GM12878 (cell line): ENCODE measurements around the gene IPPK. TPM values are rescaled to one million over a fixed set of nuclear protein-coding genes. Genes with fewer than 3 reads are reported as not detected.

Experiments used
- ATAC-seq: fragments of 200-7000 bp; cut with Tn5 transposase; 3 replicates; pipeline ENCODE4 v1.9.1; 2020; ENCODE audit warnings: mild to moderate bottlenecking, moderate library complexity
- BruUV-seq: library from RNA; stranded (reverse); fragments of 400-500 nt; replicated peaks from 2 replicates; lab custom pipeline; 2021; lab: Mats Ljungman, UMichigan
- CTCF ChIA-PET: fragments of 300-600 bp; sonication (Branson Sonifier 250); formaldehyde crosslinking; extraction: SDS; loops from one replicate; lab custom pipeline; 2021; ENCODE audit warnings: inconsistent platforms; lab: Yijun Ruan, JAX
- POLR2A ChIA-PET: fragments of 350-600 bp; formaldehyde crosslinking; extraction: SDS; loops from one replicate; lab custom pipeline; 2021; ENCODE audit warnings: inconsistent platforms; lab: Charles Lee
- RAD21 ChIA-PET: fragments of 300-600 bp; sonication (Branson Sonifier 250); formaldehyde crosslinking; loops from one replicate; lab custom pipeline; 2023; ENCODE audit warnings: antibody characterized with exemption; ENCODE audit not compliant: unreplicated experiment; lab: Charles Lee
- SMC1A ChIA-PET: fragments of 300-600 bp; sonication (Branson Sonifier 250); formaldehyde crosslinking; loops from one replicate; lab custom pipeline; 2023; ENCODE audit not compliant: unreplicated experiment, uncharacterized antibody; lab: Charles Lee
- DNase-seq: peaks from one replicate; pipeline ENCODE4 v3.0.0-alpha.2; 2011; ENCODE audit warnings: low read depth, low spot score
- FAIRE-seq: peaks from 3 replicates; lab custom pipeline; 2011; peaks lifted over from hg19 to GRCh38; lab: Jason Lieb, UNC
- H2AFZ ChIP-seq: 2 replicates; pipeline ENCODE4 v1.6.0; 2011; ENCODE audit warnings: low read depth, low read length, control low read depth; ENCODE audit not compliant: control insufficient read depth
- H3K27ac ChIP-seq: 2 replicates; pipeline ENCODE4 v1.5.1; 2011; ENCODE audit warnings: control low read depth; ENCODE audit not compliant: control insufficient read depth, insufficient read depth
- H3K27me3 ChIP-seq, 2 experiments: replicated peaks in 1 of 2; 2 replicates each; pipeline versions ENCODE4 v1.6.0 to v1.6.1; 2011; ENCODE audit warnings: low read length in 1 of 2; ENCODE audit not compliant: control insufficient read depth in 2 of 2, insufficient read depth in 2 of 2
- H3K36me3 ChIP-seq, 2 experiments: 2 replicates each; pipeline ENCODE4 v1.5.1; 2011; ENCODE audit warnings: low read length in 1 of 2; ENCODE audit not compliant: control insufficient read depth in 2 of 2, insufficient read depth in 2 of 2
- H3K4me1 ChIP-seq: 2 replicates; pipeline ENCODE4 v1.6.1; 2011; ENCODE audit warnings: mild to moderate bottlenecking, low read length, moderate library complexity, mixed read lengths; ENCODE audit not compliant: control insufficient read depth, insufficient read depth
- H3K4me2 ChIP-seq: 2 replicates; pipeline ENCODE4 v1.6.0; 2011; ENCODE audit warnings: control low read depth; ENCODE audit not compliant: control insufficient read depth, insufficient read depth
- H3K4me3 ChIP-seq: fragments of 200-600 bp; sonication (generic); 2 replicates; pipeline ENCODE4 v1.5.1; 2016
- H3K79me2 ChIP-seq: 2 replicates; pipeline ENCODE4 v1.6.0; 2011; ENCODE audit warnings: low read length; ENCODE audit not compliant: control insufficient read depth, insufficient read depth
- H3K9ac ChIP-seq: 2 replicates; pipeline ENCODE4 v1.8.0; 2011; ENCODE audit warnings: low read length, control low read depth, mixed read lengths; ENCODE audit not compliant: control insufficient read depth, insufficient read depth
- H3K9me3 ChIP-seq: replicated peaks from 3 replicates; pipeline ENCODE4 v1.5.1; 2011; ENCODE audit warnings: mild to moderate bottlenecking, low read length; ENCODE audit not compliant: control insufficient read depth, insufficient read depth
- H4K20me1 ChIP-seq: 2 replicates; pipeline ENCODE4 v1.6.0; 2011; ENCODE audit not compliant: control insufficient read depth, insufficient read depth
- ATF7 ChIP-seq: fragments of 450-650 bp; IDR thresholded peaks from 2 replicates; pipeline ENCODE4 v1.6.1; 2016; ENCODE audit warnings: low read depth, mild to moderate bottlenecking
- CBFB ChIP-seq: IDR thresholded peaks from 2 replicates; pipeline ENCODE4 v1.6.1; 2016; ENCODE audit warnings: antibody characterized with exemption, low read depth
- GABPA ChIP-seq: IDR thresholded peaks from 2 replicates; pipeline ENCODE4 v1.6.1; 2014; ENCODE audit warnings: antibody characterized with exemption, low read depth, mild to moderate bottlenecking, inconsistent platforms
- MXI1 ChIP-seq: fragments of 150-350 bp; IDR thresholded peaks from 2 replicates; pipeline ENCODE4 v1.6.1; 2011; ENCODE audit warnings: low read depth, mild to moderate bottlenecking, inconsistent platforms, low read length, improper control_type of control experiment
- NR2C1 ChIP-seq: fragments of 450-650 bp; IDR thresholded peaks from 2 replicates; pipeline ENCODE4 v1.6.1; 2017; ENCODE audit warnings: antibody characterized with exemption, mild to moderate bottlenecking, moderate library complexity
- REST ChIP-seq: IDR thresholded peaks from 2 replicates; pipeline ENCODE4 v1.6.1; 2012; ENCODE audit warnings: mild to moderate bottlenecking, low read depth, low read length
- SMC3 ChIP-seq: IDR thresholded peaks from 2 replicates; pipeline ENCODE4 v1.6.1; 2011; ENCODE audit warnings: low read length, improper control_type of control experiment, borderline replicate concordance
- SUZ12 ChIP-seq: fragments of 200-600 bp; sonication (generic); IDR thresholded peaks from one replicate; pipeline ENCODE4 v1.6.1; 2018; ENCODE audit warnings: antibody characterized with exemption, mild to moderate bottlenecking; ENCODE audit not compliant: unreplicated experiment
- WGBS: methylation state at CpG from one replicate; pipeline ENCODE4 v1.1.6; 2016; ENCODE audit warnings: low lambda C conversion rate; ENCODE audit not compliant: insufficient replicate concordance, insufficient coverage; ENCODE audit errors: missing lambda C conversion rate; 5-methylcytosine and 5-hydroxymethylcytosine counted together
- in situ Hi-C: fragments of 300-500 bp; cut with MboI; formaldehyde crosslinking; loops from 9 replicates; pipeline ENCODE4 v1.14.3; 2018; ENCODE audit warnings: mixed read lengths
- intact Hi-C: fragments of 100-400 bp; cut with micrococcal nuclease; formaldehyde crosslinking; loops from one replicate; pipeline ENCODE4 v1.14.2; 2022; ENCODE audit not compliant: unreplicated experiment
- polyA plus RNA-seq, 11 experiments: library from polyadenylated mRNA; depleted of rRNA in 4 of 11; unstranded in 6 of 11; stranded (reverse) in 5 of 11; fragments of >200 nt; fragmentation: Nextera tagmentation in 4 of 11; fragmentation: Illumina TruSeq in 1 of 11; extraction: Ambion mirVana in 4 of 11; extraction: Trizol in 1 of 11; gene quantifications; 1 replicate in 1 of 11; 2 replicates in 10 of 11; pipeline versions ENCODE4 v1.2.1 to v1.2.3, GENCODE V29; 2011 to 2016; ENCODE audit warnings: inconsistent platforms in 2 of 11, missing spikeins in 2 of 11, low read depth in 1 of 11
- total RNA-seq, 4 experiments: library from RNA; depleted of rRNA in 3 of 4; stranded (reverse); fragments of >200 nt in 3 of 4; fragmentation: Illumina TruSeq in 1 of 4; extraction: Trizol in 1 of 4; gene quantifications; 2 replicates each; pipeline versions ENCODE4 v1.2.1 to v1.2.3, GENCODE V29; 2013 to 2021
- TF ChIP-seq, protein P1 (sequence below): fragments of 450-650 bp; IDR thresholded peaks from 2 replicates; pipeline ENCODE4 v1.6.1; 2016; ENCODE audit warnings: mild to moderate bottlenecking

Gene IPPK
- total and polyA plus RNA-seq, 10 of the 15 experiments (the other 5 are each of a cell fraction or from before 2014, with no cell fraction given): 2.1 to 22.1 (median 11.4) TPM

- Histone ChIP-seq H3K27ac (no peak overlapping the region), H3K4me2 (no peak overlapping the region), H3K4me1 (no peaks in the 10 kb centered on the region; the same call in 1 of the 2 replicates), H2AFZ (no peak overlapping the region), H3K4me3 (no peak overlapping the region), H3K27me3 (no peaks in the 10 kb centered on the region), H3K36me3 (no peaks in the 10 kb centered on the region), H3K9me3 (peaks cover 2% of the 10 kb centered on the region), H3K79me2 (no peaks in the 10 kb centered on the region), H3K9ac (no peak overlapping the region), H4K20me1 (no peaks in the 10 kb centered on the region)
- WGBS: 99% methylated on average over 5 of the region's 5 CpGs
- intact Hi-C loops: no loop called here
- ATAC-seq: no peak
- ChIA-PET POLR2A (no interaction called here), RAD21 (no interaction called here), CTCF (interaction anchor here (1.3 kb wide), 1 partner anchor 369 kb away, joined by 3 read pairs; no protein-coding TSS in a partner anchor), SMC1A (no interaction called here)
- BruUV-seq: no TSS peak
- DNase-seq: no peak
- TF ChIP-seq CBFB: no peak
- in situ Hi-C loops: no loop called here
- FAIRE-seq: no peak
Measured at GRCh38 chr9:92603100-92603499, 66.8 kb downstream of the IPPK start.

DNA sequence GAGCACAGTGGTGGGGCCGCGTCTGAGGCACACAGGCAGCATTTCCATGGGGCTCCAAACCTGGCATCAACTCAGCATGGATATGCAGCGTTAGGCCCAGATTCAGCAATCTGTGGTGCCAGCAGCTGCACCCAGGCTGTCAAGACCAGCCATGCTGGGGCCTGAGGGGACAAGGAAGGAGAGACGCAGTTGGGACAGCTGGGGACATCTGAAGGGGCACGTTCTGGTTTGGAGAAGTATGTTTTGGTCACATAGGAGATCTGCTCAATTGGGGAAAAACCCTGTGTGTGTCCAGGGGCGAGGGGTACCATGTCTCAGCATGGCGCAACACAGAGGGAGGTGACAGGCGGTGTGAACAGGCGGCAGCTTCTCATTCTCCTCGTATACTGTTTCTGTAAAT is 67.5 kb downstream of the IPPK start:
- no TSS peak for BruUV-seq
- Histone ChIP-seq H3K36me3 (no peaks in the 10 kb centered on the region), H3K4me3 (no peak overlapping the region), H3K4me2 (no peak overlapping the region), H3K9me3 (peaks cover 2% of the 10 kb centered on the region), H2AFZ (no peak overlapping the region), H3K27me3 (no peaks in the 10 kb centered on the region), H3K79me2 (no peaks in the 10 kb centered on the region), H3K9ac (no peak overlapping the region), H3K27ac (no peak overlapping the region), H3K4me1 (no peaks in the 10 kb centered on the region; the same call in 1 of the 2 replicates), H4K20me1 (no peaks in the 10 kb centered on the region)
- 91% methylated on average over 10 of the region's 10 CpGs for WGBS
- ATAC-seq (no peak), DNase-seq (no peak), FAIRE-seq (no peak)
- ChIA-PET CTCF (interaction anchor here (1.3 kb wide), 1 partner anchor 368 kb away, joined by 3 read pairs; no protein-coding TSS in a partner anchor), SMC1A (interaction anchor here (0.9 kb wide), 1 partner anchor 9 kb away, joined by 4 read pairs; no protein-coding TSS in a partner anchor), POLR2A (no interaction called here), RAD21 (no interaction called here)
- intact Hi-C loops (no loop called here), in situ Hi-C loops (no loop called here)
- TF ChIP-seq REST (no peak), ATF7 (no peak), NR2C1 (no peak), GABPA (no peak), SUZ12 (no peak), SMC3 (no peak), MXI1 (no peak)
- TF ChIP-seq, protein P1, sequence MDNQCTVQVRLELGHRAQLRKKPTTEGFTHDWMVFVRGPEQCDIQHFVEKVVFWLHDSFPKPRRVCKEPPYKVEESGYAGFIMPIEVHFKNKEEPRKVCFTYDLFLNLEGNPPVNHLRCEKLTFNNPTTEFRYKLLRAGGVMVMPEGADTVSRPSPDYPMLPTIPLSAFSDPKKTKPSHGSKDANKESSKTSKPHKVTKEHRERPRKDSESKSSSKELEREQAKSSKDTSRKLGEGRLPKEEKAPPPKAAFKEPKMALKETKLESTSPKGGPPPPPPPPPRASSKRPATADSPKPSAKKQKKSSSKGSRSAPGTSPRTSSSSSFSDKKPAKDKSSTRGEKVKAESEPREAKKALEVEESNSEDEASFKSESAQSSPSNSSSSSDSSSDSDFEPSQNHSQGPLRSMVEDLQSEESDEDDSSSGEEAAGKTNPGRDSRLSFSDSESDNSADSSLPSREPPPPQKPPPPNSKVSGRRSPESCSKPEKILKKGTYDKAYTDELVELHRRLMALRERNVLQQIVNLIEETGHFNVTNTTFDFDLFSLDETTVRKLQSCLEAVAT: no peak
